ENCODE measurements around the gene UGT2A1.

DNA sequence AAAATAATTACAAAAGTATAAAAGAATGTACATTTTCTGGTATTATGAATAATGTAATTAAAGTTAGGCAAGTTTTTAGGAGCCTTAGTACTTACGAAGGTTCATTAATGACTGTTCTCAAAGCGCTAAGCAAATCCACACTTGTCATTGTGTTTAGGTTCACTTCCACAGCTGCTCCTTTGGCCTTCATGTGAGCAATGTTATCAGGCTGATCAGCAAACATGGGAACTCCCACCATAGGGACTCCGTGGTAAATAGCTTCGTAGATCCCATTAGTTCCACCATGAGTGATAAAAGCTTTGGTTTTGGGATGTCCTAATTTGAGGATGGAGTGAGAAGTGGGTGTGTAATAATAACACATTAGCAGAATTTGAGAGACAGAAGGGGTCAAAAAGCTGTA lies 58.7 kb downstream of the UGT2A1 start:
- TF ChIP-seq, protein P1, sequence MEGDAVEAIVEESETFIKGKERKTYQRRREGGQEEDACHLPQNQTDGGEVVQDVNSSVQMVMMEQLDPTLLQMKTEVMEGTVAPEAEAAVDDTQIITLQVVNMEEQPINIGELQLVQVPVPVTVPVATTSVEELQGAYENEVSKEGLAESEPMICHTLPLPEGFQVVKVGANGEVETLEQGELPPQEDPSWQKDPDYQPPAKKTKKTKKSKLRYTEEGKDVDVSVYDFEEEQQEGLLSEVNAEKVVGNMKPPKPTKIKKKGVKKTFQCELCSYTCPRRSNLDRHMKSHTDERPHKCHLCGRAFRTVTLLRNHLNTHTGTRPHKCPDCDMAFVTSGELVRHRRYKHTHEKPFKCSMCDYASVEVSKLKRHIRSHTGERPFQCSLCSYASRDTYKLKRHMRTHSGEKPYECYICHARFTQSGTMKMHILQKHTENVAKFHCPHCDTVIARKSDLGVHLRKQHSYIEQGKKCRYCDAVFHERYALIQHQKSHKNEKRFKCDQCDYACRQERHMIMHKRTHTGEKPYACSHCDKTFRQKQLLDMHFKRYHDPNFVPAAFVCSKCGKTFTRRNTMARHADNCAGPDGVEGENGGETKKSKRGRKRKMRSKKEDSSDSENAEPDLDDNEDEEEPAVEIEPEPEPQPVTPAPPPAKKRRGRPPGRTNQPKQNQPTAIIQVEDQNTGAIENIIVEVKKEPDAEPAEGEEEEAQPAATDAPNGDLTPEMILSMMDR (conservative IDR thresholded peaks at IDR 0.05; ENCODE audit: low read length) = no peak
- TF ChIP-seq EZH2phosphoT487 (IDR thresholded peaks at IDR 0.05; ENCODE audit: borderline replicate concordance, low read depth, low read length) = no peak

Measured in OCI-LY7 (cell line).